ENCODE measurements around the gene PRDM2.

GRCh38 chr1:13662493-13662892 lies 37.5 kb upstream of the PRDM2 start:
- no peak for TF ChIP-seq CTCF (optimal IDR thresholded peaks at IDR 0.05 in 1 of 3, IDR thresholded peaks at IDR 0.05 in 1 of 3, conservative IDR thresholded peaks at IDR 0.05 in 1 of 3; ENCODE audit: extremely low read depth in 1 of 3, insufficient read depth in 2 of 3, low read length in 3 of 3)
- no peak for TF ChIP-seq EZH2 (IDR thresholded peaks at IDR 0.05; ENCODE audit: low read length)

All from keratinocyte (primary cell).